Stimulated activated CD4-positive, alpha-beta T cell treated with anti-CD3 and anti-CD28 coated beads, Interleukin-12 subunit alpha, Interleukin-12 subunit beta, amount 100 ng/mL, for 24 hours (primary cell): Measurements from ENCODE around the gene ATOH8.

ENCODE experiments used
- DNase-seq, 2 experiments: peaks; one replicate each; pipeline ENCODE4 v3.0.0-alpha.2; 2020; ENCODE audit warnings: low read depth in 2 of 2

Gene ATOH8

GRCh38 chr2:85770786-85771409 lies 17.1 kb downstream of the ATOH8 start:
- DNase-seq, result no peak

GRCh38 chr2:85771486-85771885 lies 17.7 kb downstream of the ATOH8 start:
- DNase-seq, result no peak

GRCh38 chr2:85772019-85772745 lies 18.4 kb downstream of the ATOH8 start:
- DNase-seq, result no peak

- no peak for DNase-seq
These were observed 19.2 kb downstream of the ATOH8 start for GRCh38 chr2:85772841-85773491.

- no peak for DNase-seq
These were observed 19.9 kb downstream of the ATOH8 start for GRCh38 chr2:85773692-85774091.

GRCh38 chr2:85774126-85774978 lies 20.6 kb downstream of the ATOH8 start:
- DNase-seq, result no peak

- DNase-seq, result no peak
These were observed 21.9 kb downstream of the ATOH8 start for GRCh38 chr2:85775406-85776381.

GRCh38 chr2:85776672-85777071 lies 22.9 kb downstream of the ATOH8 start:
- no peak for DNase-seq

GRCh38 chr2:85777441-85777861 lies 23.7 kb downstream of the ATOH8 start:
- DNase-seq, result no peak

- no peak for DNase-seq
These were observed 25.0 kb downstream of the ATOH8 start for GRCh38 chr2:85778646-85779379.

- DNase-seq, result no peak
These were observed 26.0 kb downstream of the ATOH8 start for GRCh38 chr2:85779641-85780315.

GRCh38 chr2:85780316-85781012 lies 26.7 kb downstream of the ATOH8 start:
- no peak for DNase-seq

GRCh38 chr2:85781013-85781332 lies 27.2 kb downstream of the ATOH8 start:
- DNase-seq, result no peak

GRCh38 chr2:85783796-85784195 lies 30.0 kb downstream of the ATOH8 start:
- no peak for DNase-seq

- no peak for DNase-seq
These were observed 30.7 kb downstream of the ATOH8 start for GRCh38 chr2:85784474-85784986.

- no peak for DNase-seq
These were observed 31.4 kb downstream of the ATOH8 start for GRCh38 chr2:85785027-85785822.

- DNase-seq, result no peak
These were observed 32.1 kb downstream of the ATOH8 start for GRCh38 chr2:85785871-85786270.

- no peak for DNase-seq
These were observed 32.7 kb downstream of the ATOH8 start for GRCh38 chr2:85786444-85786843.
